Endothelial cell of umbilical vein (primary cell): ENCODE results near the gene SLC39A11. TPM values are rescaled to one million over a fixed set of nuclear protein-coding genes. Genes with fewer than 3 reads are reported as not detected.

Experiments
- BruUV-seq: library from RNA; stranded (reverse); fragments of 400-500 nt; replicated peaks from 2 replicates; lab custom pipeline; 2021; lab: Mats Ljungman, UMichigan
- CTCF ChIA-PET: fragments of 300-600, 350-600 bp; sonication (Branson Sonifier 250); formaldehyde crosslinking; loops from one replicate; lab custom pipeline; 2021; ENCODE audit warnings: antibody characterized with exemption, inconsistent platforms; lab: Charles Lee
- POLR2A ChIA-PET: fragments of 300-600, 350-600 bp; sonication (Branson Sonifier 250); formaldehyde crosslinking; loops from one replicate; lab custom pipeline; 2021; ENCODE audit warnings: antibody characterized with exemption, inconsistent platforms; lab: Charles Lee
- DNase-seq: peaks from one replicate; pipeline ENCODE4 v3.0.0-alpha.2; 2011; ENCODE audit warnings: low read depth, low spot score
- FAIRE-seq: peaks from 2 replicates; lab custom pipeline; 2011; peaks lifted over from hg19 to GRCh38; lab: Jason Lieb, UNC
- H2AFZ ChIP-seq: 2 replicates; pipeline ENCODE4 v1.6.0; 2012; ENCODE audit warnings: low read depth, low read length, control low read depth, inconsistent platforms
- H3K27ac ChIP-seq: 2 replicates; pipeline ENCODE4 v1.5.1; 2011; ENCODE audit warnings: low read depth, mild to moderate bottlenecking, control low read depth, low read length, moderate library complexity; ENCODE audit not compliant: insufficient read depth
- H3K27me3 ChIP-seq, 2 experiments: 2 replicates each; pipeline versions ENCODE4 v1.6.0 to v1.6.1; 2011; ENCODE audit warnings: low read length in 2 of 2, mixed read lengths in 1 of 2; ENCODE audit not compliant: control insufficient read depth in 2 of 2, insufficient read depth in 2 of 2
- H3K36me3 ChIP-seq, 2 experiments: 2 replicates in 1 of 2; 3 replicates in 1 of 2; pipeline ENCODE4 v1.5.1; 2011; ENCODE audit warnings: low read length in 2 of 2, mild to moderate bottlenecking in 1 of 2, moderate library complexity in 1 of 2; ENCODE audit not compliant: control insufficient read depth in 2 of 2, insufficient read depth in 2 of 2; ENCODE audit errors: extremely low read depth in 1 of 2
- H3K4me1 ChIP-seq: 3 replicates; pipeline ENCODE4 v1.5.1; 2011; ENCODE audit warnings: mild to moderate bottlenecking, low read length; ENCODE audit not compliant: control insufficient read depth, insufficient read depth; ENCODE audit errors: extremely low read depth
- H3K4me2 ChIP-seq: 2 replicates; pipeline ENCODE4 v1.6.1; 2011; ENCODE audit warnings: low read length, control low read depth, mixed read lengths; ENCODE audit not compliant: insufficient read depth
- H3K4me3 ChIP-seq, 3 experiments: fragments of 200-600 bp in 1 of 3; sonication (generic), shearing (Covaris generic) in 1 of 3; replicated peaks in 1 of 3; 2 replicates each; pipeline ENCODE4 v1.5.1; 2011 to 2016; ENCODE audit warnings: control low read depth in 3 of 3, low read length in 3 of 3, mild to moderate bottlenecking in 2 of 3, inconsistent platforms in 1 of 3, low read depth in 1 of 3, moderate library complexity in 1 of 3; ENCODE audit not compliant: insufficient read depth in 1 of 3
- H3K79me2 ChIP-seq: 2 replicates; pipeline ENCODE4 v1.6.0; 2012; ENCODE audit warnings: low read length, inconsistent platforms; ENCODE audit not compliant: control insufficient read depth, insufficient read depth
- H3K9ac ChIP-seq: replicated peaks from 2 replicates; pipeline ENCODE3; 2011; ENCODE audit warnings: low read length, control low read depth; ENCODE audit not compliant: insufficient read depth; ENCODE audit errors: extremely low read depth
- H3K9me1 ChIP-seq: replicated peaks from 3 replicates; pipeline ENCODE4 v1.6.0; 2011; ENCODE audit warnings: mild to moderate bottlenecking, low read length; ENCODE audit not compliant: control insufficient read depth, insufficient read depth; ENCODE audit errors: extremely low read depth
- H3K9me3 ChIP-seq: replicated peaks from 2 replicates; pipeline ENCODE4 v1.5.1; 2012; ENCODE audit warnings: low read length, inconsistent platforms; ENCODE audit not compliant: control insufficient read depth, insufficient read depth
- H4K20me1 ChIP-seq: replicated peaks from 2 replicates; pipeline ENCODE3; 2011; ENCODE audit warnings: mild to moderate bottlenecking, low read length; ENCODE audit not compliant: control insufficient read depth, insufficient read depth; ENCODE audit errors: extremely low read depth
- CTCF ChIP-seq, 2 donors: IDR thresholded peaks; 1 replicate in 1 of 2; 2 replicates in 1 of 2; pipeline ENCODE4 v1.5.1; 2011; ENCODE audit warnings: low read length in 2 of 2, mild to moderate bottlenecking in 2 of 2, moderate library complexity in 2 of 2, control low read depth in 1 of 2, inconsistent platforms in 1 of 2, low read depth in 1 of 2; ENCODE audit not compliant: insufficient read depth in 1 of 2; ENCODE audit errors: extremely low read depth in 1 of 2
- EZH2 ChIP-seq: IDR thresholded peaks from 2 replicates; pipeline ENCODE4 v1.6.1; 2012; ENCODE audit warnings: borderline replicate concordance, low read depth, mild to moderate bottlenecking, moderate library complexity, low read length, inconsistent platforms; ENCODE audit not compliant: severe bottlenecking
- FOS ChIP-seq: IDR thresholded peaks from 2 replicates; pipeline ENCODE4 v1.6.1; 2011; ENCODE audit warnings: mild to moderate bottlenecking, low read length, moderate library complexity, borderline replicate concordance; ENCODE audit not compliant: insufficient read depth
- GATA2 ChIP-seq: IDR thresholded peaks from 2 replicates; pipeline ENCODE4 v1.7.0; 2011; ENCODE audit warnings: low read depth, mild to moderate bottlenecking, moderate library complexity, mixed read lengths, low read length; ENCODE audit not compliant: insufficient read length, insufficient read depth
- JUN ChIP-seq: IDR thresholded peaks from 2 replicates; pipeline ENCODE4 v1.6.1; 2011; ENCODE audit warnings: borderline replicate concordance, low read depth; ENCODE audit not compliant: insufficient read length, insufficient read depth
- MAX ChIP-seq: IDR thresholded peaks from 2 replicates; pipeline ENCODE4 v1.6.1; 2011; ENCODE audit not compliant: insufficient read depth, insufficient read length
- POLR2A ChIP-seq: IDR thresholded peaks from 2 replicates; pipeline ENCODE4 v1.6.1; 2012; ENCODE audit warnings: low read depth, mild to moderate bottlenecking, control low read depth, low read length
- POLR2AphosphoS5 ChIP-seq: IDR thresholded peaks from 2 replicates; pipeline ENCODE4 v1.6.1; 2012; ENCODE audit warnings: low read depth, mild to moderate bottlenecking, control low read depth, low read length, moderate library complexity; ENCODE audit not compliant: insufficient read depth
- dilution Hi-C: fragments of 300-500 bp; cut with MboI; formaldehyde crosslinking; loops from one replicate; pipeline ENCODE4 v1.15.0; 2019; ENCODE audit warnings: low sequenced_read_pairs; ENCODE audit not compliant: extremely low pct_ligation_motif_present
- intact Hi-C: fragments of 100-400 bp; cut with micrococcal nuclease; formaldehyde crosslinking; loops from one replicate; pipeline ENCODE4 v1.10.0; 2022
- polyA plus RNA-seq, 4 experiments: library from polyadenylated mRNA; depleted of rRNA in 3 of 4; stranded (reverse) in 3 of 4; unstranded in 1 of 4; fragments of >200 nt; gene quantifications; 2 replicates each; pipeline versions ENCODE4 v1.2.1 to v1.2.3, GENCODE V29; 2011 to 2012; ENCODE audit warnings: missing spikeins in 1 of 4
- total RNA-seq: library from RNA; stranded (reverse); gene quantifications from 2 replicates; pipeline ENCODE4 v1.2.3, GENCODE V29; 2021

The SLC39A11 gene
- total and polyA plus RNA-seq, 2 donors (not counting 3 experiments of a cell fraction or from before 2014, with no cell fraction given) = 8.1 to 11.9 TPM

DNA sequence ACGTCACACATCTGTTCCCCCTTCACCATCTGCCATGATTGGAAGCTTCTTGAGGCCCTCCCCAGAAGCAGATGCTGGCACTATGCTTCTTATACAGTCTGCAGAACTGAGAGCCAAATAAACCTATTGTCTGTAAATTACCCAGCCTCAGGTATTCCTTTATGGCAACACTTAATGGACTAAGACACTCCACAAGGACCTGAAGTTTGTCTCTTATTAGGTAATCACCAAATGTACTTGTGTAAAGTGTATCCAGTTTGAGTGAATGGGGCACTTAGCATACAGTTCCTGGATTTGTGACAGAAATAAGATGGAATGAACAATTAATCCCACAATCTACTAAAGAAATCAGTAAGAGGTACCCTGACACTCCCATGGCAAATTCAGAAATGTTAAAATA lies 105.3 kb downstream of the SLC39A11 start:
- H3K9me1 ChIP-seq = no peaks in the 10 kb centered on the region
- dilution Hi-C loops = no loop called here
- intact Hi-C loops = no loop called here
- no peak overlapping the region for H3K4me3 ChIP-seq
- H3K79me2 ChIP-seq = no peaks in the 10 kb centered on the region
- TF ChIP-seq POLR2AphosphoS5 = no peak
- no peak for TF ChIP-seq EZH2
- TF ChIP-seq JUN = no peak
- no peak for TF ChIP-seq GATA2
- TF ChIP-seq MAX = no peak
- no peak for TF ChIP-seq POLR2A
- H3K36me3 ChIP-seq = no peaks in the 10 kb centered on the region
- no peak overlapping the region for H3K9ac ChIP-seq
- H2AFZ ChIP-seq = no peak overlapping the region
- no peak overlapping the region for H3K4me2 ChIP-seq
- DNase-seq = no peak
- ChIA-PET POLR2A (no interaction called here), CTCF (interaction anchor here (1.6 to 3.3 kb wide), 5 partner anchors 8 to 179 kb away, joined by 4 to 36 read pairs (median 13); no protein-coding TSS in a partner anchor)
- no peak overlapping the region for H3K27ac ChIP-seq
- no peaks in the 10 kb centered on the region for H4K20me1 ChIP-seq
- no peaks in the 10 kb centered on the region for H3K9me3 ChIP-seq
- no TSS peak for BruUV-seq
- no peak for FAIRE-seq
- no peaks in the 10 kb centered on the region for H3K27me3 ChIP-seq
- peaks cover 12% of the 10 kb centered on the region for H3K4me1 ChIP-seq

GRCh38 chr17:72985882-72986720 lies 106.4 kb downstream of the SLC39A11 start:
- Histone ChIP-seq H3K36me3 (no peaks in the 10 kb centered on the region), H3K4me1 (peaks cover 12% of the 10 kb centered on the region), H2AFZ (no peak overlapping the region), H3K9me3 (no peaks in the 10 kb centered on the region), H3K9ac (no peak overlapping the region), H3K4me2 (no peak overlapping the region), H3K27me3 (no peaks in the 10 kb centered on the region), H3K79me2 (no peaks in the 10 kb centered on the region), H3K27ac (no peak overlapping the region), H4K20me1 (no peaks in the 10 kb centered on the region), H3K4me3 (no peak overlapping the region), H3K9me1 (no peaks in the 10 kb centered on the region)
- intact Hi-C loops = loop anchor here (1.0 to 2.0 kb wide), 6 partner anchors 25 to 261 kb away; partner anchors contain the start of genes COG1 and SLC39A11
- POLR2A ChIA-PET = no interaction called here
- CTCF ChIA-PET = interaction anchor here (0.6 to 3.3 kb wide), 41 partner anchors 9 to 429 kb away, joined by 3 to 61 read pairs (median 4); partner anchors contain the start of genes COG1 and SLC39A11
- dilution Hi-C loops = no loop called here
- DNase-seq (peak; percentile 53), FAIRE-seq (peak; percentile 78)
- BruUV-seq = no TSS peak
- no peak for TF ChIP-seq FOS
- TF ChIP-seq CTCF (IDR thresholded peaks at IDR 0.05; ENCODE audit: extremely low read depth in 1 of 2, insufficient read depth in 1 of 2, low read depth in 1 of 2, low read length in 2 of 2) = peak; percentile 88 to 89
